Stomach smooth muscle (tissue), 2 donors: ENCODE measurements around the gene GNAI3.

ENCODE experiments used
- H3K27ac ChIP-seq: one replicate; pipeline ENCODE4 v1.7.0; 2013; ENCODE audit warnings: mild to moderate bottlenecking, low read length, inconsistent platforms
- H3K27me3 ChIP-seq, 2 donors: one replicate each; pipeline ENCODE4 v1.7.0; 2013; ENCODE audit warnings: low read length in 2 of 2; ENCODE audit not compliant: insufficient read depth in 2 of 2, control insufficient read depth in 1 of 2
- H3K36me3 ChIP-seq, 2 donors: one replicate each; pipeline ENCODE4 v1.7.0; 2013; ENCODE audit warnings: low read length in 2 of 2; ENCODE audit not compliant: control insufficient read depth in 2 of 2, insufficient read depth in 2 of 2
- H3K4me1 ChIP-seq: one replicate; pipeline ENCODE4 v1.7.0; 2013; ENCODE audit warnings: low read length; ENCODE audit not compliant: control insufficient read depth, insufficient read depth
- H3K4me3 ChIP-seq, 2 donors: one replicate each; pipeline ENCODE4 v1.7.0; 2013; ENCODE audit warnings: low read length in 2 of 2
- H3K9ac ChIP-seq, 2 donors: one replicate each; pipeline ENCODE4 v1.7.0; 2013; ENCODE audit warnings: low read length in 2 of 2, mild to moderate bottlenecking in 1 of 2
- H3K9me3 ChIP-seq, 2 donors: one replicate each; pipeline ENCODE4 v1.7.0; 2013; ENCODE audit warnings: low read length in 2 of 2; ENCODE audit not compliant: control insufficient read depth in 2 of 2
- donor health status: healthy.
- donor health status: Pancreatic carcinoma.

Gene GNAI3

GRCh38 chr1:109618661-109619575 is 70.5 kb downstream of the GNAI3 start:
- H3K36me3 ChIP-seq, result no peaks in the 10 kb centered on the region
- H3K27me3 ChIP-seq, result no peaks in the 10 kb centered on the region
- H3K9ac ChIP-seq, result peak overlapping the region in 1 of 2 donors; percentile 30
- peak overlapping the region; percentile 88 to 89 for H3K4me3 ChIP-seq
- peaks cover 42% of the 10 kb centered on the region for H3K4me1 ChIP-seq
- no peaks in the 10 kb centered on the region for H3K9me3 ChIP-seq
- peak overlapping the region; percentile 64 for H3K27ac ChIP-seq

- H3K4me1 ChIP-seq, result peaks cover 50% of the 10 kb centered on the region
- peak within 1 kb of the TSS; percentile 88 to 89 for H3K4me3 ChIP-seq
- H3K27me3 ChIP-seq, result no peaks in the 10 kb centered on the region
- H3K9ac ChIP-seq, result peak within 1 kb of the TSS; percentile 64 to 86
- H3K9me3 ChIP-seq, result no peaks in the 10 kb centered on the region
- H3K27ac ChIP-seq, result peak within 1 kb of the TSS; percentile 64
- no peaks in the 10 kb centered on the region for H3K36me3 ChIP-seq
Observed at GRCh38 chr1:109619576-109620400, 71.4 kb downstream of the GNAI3 start, which contains the start of the genes AMPD2 and GNAT2. Gene AMPD2 (plus strand): TSS chr1:109619837. CDS start chr1:109621176, 1,339 bp downstream. Gene GNAT2 (minus strand): TSS chr1:109619616. CDS start chr1:109612870, 6,746 bp downstream.

- H3K4me3 ChIP-seq, result peak overlapping the region; percentile 88 to 89
- peak overlapping the region; percentile 64 for H3K27ac ChIP-seq
- peak overlapping the region; percentile 64 to 86 for H3K9ac ChIP-seq
- peaks cover 55% of the 10 kb centered on the region for H3K4me1 ChIP-seq
- H3K9me3 ChIP-seq, result no peaks in the 10 kb centered on the region
- H3K27me3 ChIP-seq, result no peaks in the 10 kb centered on the region
- no peaks in the 10 kb centered on the region for H3K36me3 ChIP-seq
Observed at GRCh38 chr1:109620401-109620791, 72.0 kb downstream of the GNAI3 start.

GRCh38 chr1:109620841-109621286 is 72.4 kb downstream of the GNAI3 start:
- Histone ChIP-seq H3K9ac (peak overlapping the region; percentile 64 to 68), H3K36me3 (no peaks in the 10 kb centered on the region), H3K4me3 (peak overlapping the region; percentile 88 to 89), H3K27ac (peak overlapping the region; percentile 64), H3K4me1 (peaks cover 57% of the 10 kb centered on the region), H3K9me3 (no peaks in the 10 kb centered on the region), H3K27me3 (no peaks in the 10 kb centered on the region)

GRCh38 chr1:109621379-109622136 is 73.1 kb downstream of the GNAI3 start:
- Histone ChIP-seq H3K9me3 (no peaks in the 10 kb centered on the region), H3K9ac (peak overlapping the region; percentile 29 to 52), H3K36me3 (peaks cover 0 to 3% of the 10 kb centered on the region in 2 donors), H3K27me3 (no peaks in the 10 kb centered on the region), H3K4me1 (peaks cover 57% of the 10 kb centered on the region), H3K27ac (peak overlapping the region; percentile 64), H3K4me3 (peak overlapping the region; percentile 88 to 89)

- H3K9ac ChIP-seq, result peak overlapping the region in 1 of 2 donors; percentile 7
- H3K4me1 ChIP-seq, result peaks cover 57% of the 10 kb centered on the region
- no peak overlapping the region for H3K27ac ChIP-seq
- H3K36me3 ChIP-seq, result peaks cover 0 to 10% of the 10 kb centered on the region in 2 donors
- H3K4me3 ChIP-seq, result peak overlapping the region in 1 of 2 donors; percentile 89
- H3K27me3 ChIP-seq, result no peaks in the 10 kb centered on the region
- H3K9me3 ChIP-seq, result no peaks in the 10 kb centered on the region
Observed at GRCh38 chr1:109622137-109622892, 73.9 kb downstream of the GNAI3 start.

GRCh38 chr1:109622895-109623294 is 74.5 kb downstream of the GNAI3 start:
- Histone ChIP-seq H3K4me1 (peaks cover 57% of the 10 kb centered on the region), H3K27me3 (no peaks in the 10 kb centered on the region), H3K9ac (no peak overlapping the region), H3K27ac (no peak overlapping the region), H3K9me3 (no peaks in the 10 kb centered on the region), H3K4me3 (no peak overlapping the region), H3K36me3 (peaks cover 2 to 15% of the 10 kb centered on the region in 2 donors)

GRCh38 chr1:109623601-109624161 is 75.3 kb downstream of the GNAI3 start:
- Histone ChIP-seq H3K9ac (no peak overlapping the region), H3K27ac (peak overlapping the region; percentile 37), H3K4me3 (peak overlapping the region in 1 of 2 donors; percentile 44), H3K36me3 (peaks cover 6 to 21% of the 10 kb centered on the region in 2 donors), H3K27me3 (no peaks in the 10 kb centered on the region), H3K9me3 (no peaks in the 10 kb centered on the region), H3K4me1 (peaks cover 57% of the 10 kb centered on the region)

- peak overlapping the region; percentile 37 for H3K27ac ChIP-seq
- peak overlapping the region in 1 of 2 donors; percentile 29 for H3K4me3 ChIP-seq
- H3K9ac ChIP-seq, result peak overlapping the region in 1 of 2 donors; percentile 33
- no peaks in the 10 kb centered on the region for H3K9me3 ChIP-seq
- no peaks in the 10 kb centered on the region for H3K27me3 ChIP-seq
- peaks cover 54% of the 10 kb centered on the region for H3K4me1 ChIP-seq
- H3K36me3 ChIP-seq, result peaks cover 8 to 27% of the 10 kb centered on the region in 2 donors
Observed at GRCh38 chr1:109624201-109625010, 76.0 kb downstream of the GNAI3 start.
